ENCODE results near the gene WIPF1.

GRCh38 chr2:174614261-174614660, 16.7 kb upstream of the WIPF1 start:
- no peak for TF ChIP-seq CTCF (IDR thresholded peaks at IDR 0.05)
- TF ChIP-seq EZH2phosphoT487 (IDR thresholded peaks at IDR 0.05; ENCODE audit: borderline replicate concordance, low read depth), result no peak
- TF ChIP-seq RAD21 (IDR thresholded peaks at IDR 0.05; ENCODE audit: low read length), result no peak
- no peak for TF ChIP-seq EP300 (IDR thresholded peaks at IDR 0.05; ENCODE audit: borderline replicate concordance in 1 of 2, low read depth in 1 of 2, low read length in 1 of 2)
